Mesendoderm (in vitro differentiated cells): ENCODE measurements around the gene GHITM.
"Not testable (repeated sequence)": the region's sequence is repeated elsewhere in the genome, so short reads cannot be mapped to it uniquely, and the experiment has no call there.

Experiments used
- DNase-seq: peaks from one replicate; pipeline ENCODE4 v3.0.0; 2013
- H2AK5ac ChIP-seq: 2 replicates; pipeline ENCODE4 v1.6.1; 2013; ENCODE audit warnings: low read length, inconsistent platforms
- H2BK120ac ChIP-seq: 2 replicates; pipeline ENCODE4 v1.6.1; 2013; ENCODE audit warnings: low read depth, mild to moderate bottlenecking, low read length, moderate library complexity, mixed read lengths
- H2BK15ac ChIP-seq: replicated peaks from 2 replicates; pipeline ENCODE4 v1.6.1; 2013; ENCODE audit warnings: low read depth, mild to moderate bottlenecking, moderate library complexity
- H2BK5ac ChIP-seq: 2 replicates; pipeline ENCODE4 v1.6.1; 2013; ENCODE audit warnings: low read length, inconsistent platforms
- H3K18ac ChIP-seq: 2 replicates; pipeline ENCODE4 v1.6.1; 2013; ENCODE audit warnings: mild to moderate bottlenecking, low read length, mixed read lengths
- H3K23ac ChIP-seq: one replicate; pipeline ENCODE4 v1.6.1; 2013; ENCODE audit warnings: low read length
- H3K27ac ChIP-seq: 2 replicates; pipeline ENCODE4 v1.5.1; 2013; ENCODE audit warnings: low read depth, mild to moderate bottlenecking, inconsistent platforms, low read length, moderate library complexity
- H3K27me3 ChIP-seq: 2 replicates; pipeline ENCODE4 v1.6.1; 2013; ENCODE audit warnings: low read length, control low read depth, mild to moderate bottlenecking, inconsistent platforms; ENCODE audit not compliant: insufficient read depth, poor library complexity
- H3K36me3 ChIP-seq: 2 replicates; pipeline ENCODE4 v1.6.1; 2013; ENCODE audit warnings: low read length, inconsistent platforms; ENCODE audit not compliant: control insufficient read depth, insufficient read depth
- H3K4ac ChIP-seq: one replicate; pipeline ENCODE4 v1.6.1; 2013; ENCODE audit warnings: low read depth, mild to moderate bottlenecking, low read length, moderate library complexity
- H3K4me1 ChIP-seq: 2 replicates; pipeline ENCODE4 v1.6.1; 2013; ENCODE audit warnings: low read depth, low read length, inconsistent platforms; ENCODE audit not compliant: control insufficient read depth
- H3K4me2 ChIP-seq: 2 replicates; pipeline ENCODE4 v1.6.1; 2013; ENCODE audit warnings: low read length
- H3K4me3 ChIP-seq: 2 replicates; pipeline ENCODE4 v1.5.1; 2013; ENCODE audit warnings: mild to moderate bottlenecking, low read length
- H3K56ac ChIP-seq: one replicate; pipeline ENCODE4 v1.6.1; 2013; ENCODE audit warnings: low read length
- H3K79me1 ChIP-seq: 2 replicates; pipeline ENCODE4 v1.6.1; 2013; ENCODE audit warnings: low read length, inconsistent platforms
- H3K79me2 ChIP-seq: 2 replicates; pipeline ENCODE4 v1.6.1; 2013; ENCODE audit warnings: mild to moderate bottlenecking, low read length; ENCODE audit not compliant: control insufficient read depth, insufficient read depth
- H3K9ac ChIP-seq: 2 replicates; pipeline ENCODE4 v1.6.1; 2013; ENCODE audit warnings: low read length, inconsistent platforms
- H4K5ac ChIP-seq: one replicate; pipeline ENCODE4 v1.6.1; 2013; ENCODE audit warnings: low read length
- H4K8ac ChIP-seq: one replicate; pipeline ENCODE4 v1.6.1; 2013; ENCODE audit warnings: low read depth, mild to moderate bottlenecking, control low read depth, low read length, moderate library complexity
- WGBS: extraction: QIAGEN DNeasy Blood & Tissue Kit; methylation state at CpG from one replicate; pipeline ENCODE4 v1.1.7; 2013; ENCODE audit warnings: low lambda C conversion rate, missing lambda C conversion rate; ENCODE audit not compliant: insufficient coverage; ENCODE audit errors: extremely low coverage; 5-methylcytosine and 5-hydroxymethylcytosine counted together

GHITM gene

GRCh38 chr10:84118395-84119006 lies 20.8 kb upstream of the GHITM start:
- Histone ChIP-seq H3K18ac (no peak overlapping the region), H4K8ac (no peak overlapping the region), H3K4me2 (no peak overlapping the region), H3K4me3 (no peak overlapping the region), H3K4ac (no peak overlapping the region), H2BK15ac (no peak overlapping the region), H2AK5ac (no peak overlapping the region), H3K4me1 (no peaks in the 10 kb centered on the region), H2BK120ac (no peak overlapping the region), H3K56ac (no peak overlapping the region), H4K5ac (no peak overlapping the region), H3K23ac (no peak overlapping the region), H3K27ac (no peak overlapping the region), H3K79me1 (no peaks in the 10 kb centered on the region), H3K27me3 (no peaks in the 10 kb centered on the region), H3K79me2 (no peaks in the 10 kb centered on the region), H3K9ac (no peak overlapping the region), H2BK5ac (no peak overlapping the region), H3K36me3 (no peaks in the 10 kb centered on the region)
- DNase-seq: no peak
- 100% methylated on average over 2 of the region's 12 CpGs for WGBS

- Histone ChIP-seq H3K56ac (no peak overlapping the region), H3K27me3 (no peaks in the 10 kb centered on the region), H2BK5ac (no peak overlapping the region), H3K18ac (no peak overlapping the region), H2BK120ac (no peak overlapping the region), H4K5ac (no peak overlapping the region), H3K4me2 (no peak overlapping the region), H3K4me1 (no peaks in the 10 kb centered on the region), H3K27ac (no peak overlapping the region), H3K4me3 (no peak overlapping the region), H4K8ac (no peak overlapping the region), H3K23ac (no peak overlapping the region), H3K79me2 (no peaks in the 10 kb centered on the region), H3K79me1 (no peaks in the 10 kb centered on the region), H3K36me3 (no peaks in the 10 kb centered on the region), H2BK15ac (no peak overlapping the region), H3K9ac (no peak overlapping the region), H3K4ac (no peak overlapping the region), H2AK5ac (no peak overlapping the region)
- no CpG with 5 or more reads among the region's 1 CpG for WGBS
- no peak for DNase-seq
These were observed 15.9 kb upstream of the GHITM start for GRCh38 chr10:84123362-84123761.

- not testable (repeated sequence) for H4K8ac ChIP-seq, H2BK120ac ChIP-seq, H3K79me1 ChIP-seq, H3K18ac ChIP-seq, H2AK5ac ChIP-seq, H3K4ac ChIP-seq, H3K79me2 ChIP-seq, H4K5ac ChIP-seq, H3K56ac ChIP-seq, H3K36me3 ChIP-seq, H2BK15ac ChIP-seq, H2BK5ac ChIP-seq, H3K23ac ChIP-seq, H3K27me3 ChIP-seq, H3K4me1 ChIP-seq, H3K4me3 ChIP-seq, H3K9ac ChIP-seq, H3K27ac ChIP-seq, H3K4me2 ChIP-seq
- DNase-seq: peak; percentile 25
- WGBS: no CpG with 5 or more reads among the region's 10 CpGs
These were observed 13.2 kb upstream of the GHITM start for GRCh38 chr10:84125910-84126784.

GRCh38 chr10:84126785-84127167 lies 12.5 kb upstream of the GHITM start:
- no peak overlapping the region for H3K56ac ChIP-seq
- H3K79me1 ChIP-seq: no peaks in the 10 kb centered on the region
- no peak overlapping the region for H2BK5ac ChIP-seq
- no peak overlapping the region for H2BK120ac ChIP-seq
- no peak overlapping the region for H3K4ac ChIP-seq
- H3K79me2 ChIP-seq: no peaks in the 10 kb centered on the region
- WGBS: no CpG with 5 or more reads among the region's 1 CpG
- H2BK15ac ChIP-seq: no peak overlapping the region
- no peak overlapping the region for H3K4me3 ChIP-seq
- H4K5ac ChIP-seq: no peak overlapping the region
- H3K4me2 ChIP-seq: no peak overlapping the region
- no peaks in the 10 kb centered on the region for H3K27me3 ChIP-seq
- H3K23ac ChIP-seq: no peak overlapping the region
- no peak for DNase-seq
- no peaks in the 10 kb centered on the region for H3K36me3 ChIP-seq
- H2AK5ac ChIP-seq: no peak overlapping the region
- H3K9ac ChIP-seq: no peak overlapping the region
- H4K8ac ChIP-seq: no peak overlapping the region
- H3K4me1 ChIP-seq: no peaks in the 10 kb centered on the region
- H3K18ac ChIP-seq: no peak overlapping the region
- no peak overlapping the region for H3K27ac ChIP-seq

GRCh38 chr10:84135836-84136235 lies 3.5 kb upstream of the GHITM start:
- Histone ChIP-seq H3K23ac (no peak overlapping the region), H3K27me3 (no peaks in the 10 kb centered on the region), H3K4me1 (peaks cover 2% of the 10 kb centered on the region), H3K79me1 (peaks cover 10% of the 10 kb centered on the region), H2BK5ac (no peak overlapping the region), H3K79me2 (peaks cover 12% of the 10 kb centered on the region), H4K8ac (no peak overlapping the region), H2AK5ac (no peak overlapping the region), H3K56ac (no peak overlapping the region), H3K36me3 (no peaks in the 10 kb centered on the region), H3K9ac (no peak overlapping the region), H2BK120ac (no peak overlapping the region), H3K27ac (no peak overlapping the region), H3K4me3 (no peak overlapping the region), H4K5ac (no peak overlapping the region), H3K4ac (no peak overlapping the region), H3K18ac (no peak overlapping the region), H3K4me2 (no peak overlapping the region), H2BK15ac (no peak overlapping the region)
- DNase-seq: no peak
- WGBS: no CpG with 5 or more reads among the region's 2 CpGs
